Cardiac muscle cell (in vitro differentiated cells and primary cell): ENCODE data around the gene ZAP70. TPM values are rescaled to one million over a fixed set of nuclear protein-coding genes. Genes with fewer than 3 reads are reported as not detected.
A peak's percentile ranks its signal among the peaks of the same experiment; 100 is the strongest.

ENCODE experiments used
- DNase-seq, 2 donors: peaks; one replicate each; pipeline versions ENCODE4 v3.0.0 to v3.0.0-alpha.2; 2010 to 2017; ENCODE audit warnings: low read depth in 1 of 2, low spot score in 1 of 2
- H3K27ac ChIP-seq: fragments of 200-600 bp; sonication (generic); 2 replicates; pipeline ENCODE4 v1.5.1; 2016
- H3K27me3 ChIP-seq: fragments of 200-600 bp; sonication (generic); 2 replicates; pipeline ENCODE4 v1.6.0; 2016; ENCODE audit warnings: control low read depth
- H3K36me3 ChIP-seq: fragments of 200-600 bp; sonication (generic); 2 replicates; pipeline ENCODE4 v1.5.1; 2016; ENCODE audit warnings: control low read depth
- H3K4me1 ChIP-seq: fragments of 200-600 bp; sonication (generic); 2 replicates; pipeline ENCODE4 v1.8.1; 2017; ENCODE audit warnings: low read depth, mild to moderate bottlenecking, mixed run types
- H3K4me3 ChIP-seq: fragments of 200-600 bp; sonication (generic); 2 replicates; pipeline ENCODE4 v1.5.1; 2016; ENCODE audit warnings: mild to moderate bottlenecking
- H3K9me3 ChIP-seq: fragments of 200-600 bp; sonication (generic); 2 replicates; pipeline ENCODE4 v1.5.1; 2017; ENCODE audit warnings: low read depth, mild to moderate bottlenecking, control low read depth
- CTCF ChIP-seq: IDR thresholded peaks from 2 replicates; pipeline ENCODE4 v1.5.1; 2012; ENCODE audit warnings: low read depth, mild to moderate bottlenecking, low read length
- polyA plus RNA-seq: library from polyadenylated mRNA; unstranded; fragments of >200 nt; fragmentation: Nextera tagmentation; extraction: Ambion mirVana; gene quantifications from 2 replicates; pipeline ENCODE4 v1.2.1, GENCODE V29; 2016
- total RNA-seq: library from RNA; depleted of rRNA; stranded (reverse); fragments of >200 nt; gene quantifications from 2 replicates; pipeline ENCODE4 v1.2.3, GENCODE V29; 2016

The ZAP70 gene
- total RNA-seq (2.7 and 7.3 TPM in 2 replicates), polyA plus RNA-seq (0.32 and 3.5 TPM in 2 replicates)

- no peak within 1 kb of the TSS for H3K27ac ChIP-seq
- no peak for TF ChIP-seq CTCF
- DNase-seq: no peak
Observed at GRCh38 chr2:97713296-97714083, at the start of gene ZAP70. Gene ZAP70 (plus strand): TSS chr2:97713576. CDS start chr2:97724037, 10,461 bp downstream.

GRCh38 chr2:97663626-97663961, 49.8 kb upstream of the ZAP70 start:
- peak overlapping the region; percentile 96 for H3K27ac ChIP-seq
- peak in 1 of 2 donors; percentile 89 for DNase-seq

More at GRCh38 chr2:97713296-97714083, at the start of gene ZAP70:
- no peak within 1 kb of the TSS for H3K4me3 ChIP-seq
- H3K36me3 ChIP-seq: no peaks in the 10 kb centered on the region
- H3K27me3 ChIP-seq: no peaks in the 10 kb centered on the region
- peaks cover 6% of the 10 kb centered on the region for H3K4me1 ChIP-seq
- no peaks in the 10 kb centered on the region for H3K9me3 ChIP-seq

GRCh38 chr2:97663962-97664635, 49.3 kb upstream of the ZAP70 start, which contains the start of gene ACTR1B:
Gene ACTR1B (minus strand): TSS chr2:97664044. CDS start chr2:97663890, 154 bp downstream.
- H3K36me3 ChIP-seq: no peaks in the 10 kb centered on the region
- H3K4me3 ChIP-seq: peak within 1 kb of the TSS; percentile 70
- peak; percentile 62 for TF ChIP-seq CTCF
- H3K27ac ChIP-seq: peak within 1 kb of the TSS; percentile 96
- no peaks in the 10 kb centered on the region for H3K9me3 ChIP-seq
- no peaks in the 10 kb centered on the region for H3K27me3 ChIP-seq
- H3K4me1 ChIP-seq: peaks cover 8% of the 10 kb centered on the region
- DNase-seq: peak; percentile 99

More at GRCh38 chr2:97663626-97663961, 49.8 kb upstream of the ZAP70 start:
- Histone ChIP-seq H3K9me3 (no peaks in the 10 kb centered on the region), H3K27me3 (no peaks in the 10 kb centered on the region), H3K4me1 (peaks cover 8% of the 10 kb centered on the region), H3K36me3 (peaks cover 3% of the 10 kb centered on the region), H3K4me3 (peak overlapping the region; percentile 70)
- TF ChIP-seq CTCF: no peak

GRCh38 chr2:97664636-97664970, 48.8 kb upstream of the ZAP70 start:
- peak overlapping the region; percentile 96 for H3K27ac ChIP-seq
- DNase-seq: no peak
- no peaks in the 10 kb centered on the region for H3K27me3 ChIP-seq
- no peaks in the 10 kb centered on the region for H3K36me3 ChIP-seq
- TF ChIP-seq CTCF: no peak
- peaks cover 8% of the 10 kb centered on the region for H3K4me1 ChIP-seq
- peak overlapping the region; percentile 70 for H3K4me3 ChIP-seq
- no peaks in the 10 kb centered on the region for H3K9me3 ChIP-seq

GRCh38 chr2:97669448-97669847, 43.9 kb upstream of the ZAP70 start, which contains the start of gene C2orf92:
Gene C2orf92 (plus strand): TSS chr2:97669713. CDS start chr2:97669789, 76 bp downstream.
- H3K27ac ChIP-seq: no peak within 1 kb of the TSS
- DNase-seq: no peak

More at GRCh38 chr2:97669448-97669847, 43.9 kb upstream of the ZAP70 start, which contains the start of gene C2orf92:
- Histone ChIP-seq H3K4me3 (no peak within 1 kb of the TSS), H3K4me1 (peaks cover under 1% of the 10 kb centered on the region), H3K27me3 (no peaks in the 10 kb centered on the region), H3K9me3 (no peaks in the 10 kb centered on the region), H3K36me3 (no peaks in the 10 kb centered on the region)
- TF ChIP-seq CTCF: no peak
